ENCODE measurements around the gene GIMAP5.

DNA sequence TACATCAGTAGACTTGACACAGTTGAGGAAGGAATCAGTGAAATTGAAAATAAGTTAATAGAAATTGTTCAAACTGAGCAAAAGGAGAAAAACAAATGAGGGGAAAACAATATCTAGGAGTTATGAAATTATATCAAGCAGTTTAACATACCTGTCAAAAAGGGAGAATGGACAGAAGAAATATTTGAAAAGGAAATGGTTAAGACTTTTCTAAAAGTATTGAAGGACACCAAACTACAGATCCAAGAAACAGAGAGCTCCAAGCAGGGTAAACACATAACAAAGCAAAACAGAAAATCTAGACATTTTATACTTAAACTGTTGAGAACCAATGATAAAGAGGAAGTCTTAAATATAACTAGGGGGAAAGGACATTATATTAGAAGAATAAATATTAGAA, 8.6 kb upstream of the GIMAP5 start:
- TF ChIP-seq POLR2A (IDR thresholded peaks at IDR 0.05): no peak
- TF ChIP-seq, protein P1, sequence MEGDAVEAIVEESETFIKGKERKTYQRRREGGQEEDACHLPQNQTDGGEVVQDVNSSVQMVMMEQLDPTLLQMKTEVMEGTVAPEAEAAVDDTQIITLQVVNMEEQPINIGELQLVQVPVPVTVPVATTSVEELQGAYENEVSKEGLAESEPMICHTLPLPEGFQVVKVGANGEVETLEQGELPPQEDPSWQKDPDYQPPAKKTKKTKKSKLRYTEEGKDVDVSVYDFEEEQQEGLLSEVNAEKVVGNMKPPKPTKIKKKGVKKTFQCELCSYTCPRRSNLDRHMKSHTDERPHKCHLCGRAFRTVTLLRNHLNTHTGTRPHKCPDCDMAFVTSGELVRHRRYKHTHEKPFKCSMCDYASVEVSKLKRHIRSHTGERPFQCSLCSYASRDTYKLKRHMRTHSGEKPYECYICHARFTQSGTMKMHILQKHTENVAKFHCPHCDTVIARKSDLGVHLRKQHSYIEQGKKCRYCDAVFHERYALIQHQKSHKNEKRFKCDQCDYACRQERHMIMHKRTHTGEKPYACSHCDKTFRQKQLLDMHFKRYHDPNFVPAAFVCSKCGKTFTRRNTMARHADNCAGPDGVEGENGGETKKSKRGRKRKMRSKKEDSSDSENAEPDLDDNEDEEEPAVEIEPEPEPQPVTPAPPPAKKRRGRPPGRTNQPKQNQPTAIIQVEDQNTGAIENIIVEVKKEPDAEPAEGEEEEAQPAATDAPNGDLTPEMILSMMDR (IDR thresholded peaks at IDR 0.05): no peak
